T-helper 17 cell (primary cell): ENCODE data around the gene AHDC1. TPM values are rescaled to one million over a fixed set of nuclear protein-coding genes. Genes with fewer than 3 reads are reported as not detected.

Experiments used
- ATAC-seq: fragments of 150-1000 bp; cut with Tn5 transposase; 2 replicates; pipeline ENCODE4 v1.10.0; 2021; ENCODE audit warnings: mild to moderate bottlenecking, moderate library complexity
- DNase-seq, 3 donors: peaks; one replicate each; pipeline versions ENCODE4 v3.0.0 to v3.0.0-alpha.2; 2020 to 2021
- H3K9me3 ChIP-seq: one replicate; pipeline ENCODE4 v1.7.0; 2013; ENCODE audit warnings: low read length, mild to moderate bottlenecking; ENCODE audit not compliant: control insufficient read depth, poor library complexity, severe bottlenecking
- H3K27ac Mint-ChIP-seq: one replicate; pipeline ENCODE4 v1.8.0; 2022; ENCODE audit warnings: mild to moderate bottlenecking, moderate library complexity, mixed read lengths
- H3K27me3 Mint-ChIP-seq: one replicate; pipeline ENCODE4 v1.8.0; 2022; ENCODE audit warnings: mixed read lengths
- H3K36me3 Mint-ChIP-seq: one replicate; pipeline ENCODE4 v1.8.0; 2022; ENCODE audit warnings: low read depth, mixed read lengths
- H3K4me1 Mint-ChIP-seq: one replicate; pipeline ENCODE4 v1.8.0; 2022; ENCODE audit warnings: mild to moderate bottlenecking, mixed read lengths
- H3K4me3 Mint-ChIP-seq: one replicate; pipeline ENCODE4 v1.8.0; 2022; ENCODE audit warnings: mild to moderate bottlenecking, moderate library complexity, mixed read lengths
- total RNA-seq, 4 donors: library from RNA in 2 of 4; stranded (reverse) in 2 of 4; gene quantifications; one replicate each; pipeline ENCODE4 v1.2.3 and lab custom pipeline; 2022 to 2026

The AHDC1 gene
- total RNA-seq, 2 donors from 2014 or later: 15.9 to 18.7 TPM

DNA sequence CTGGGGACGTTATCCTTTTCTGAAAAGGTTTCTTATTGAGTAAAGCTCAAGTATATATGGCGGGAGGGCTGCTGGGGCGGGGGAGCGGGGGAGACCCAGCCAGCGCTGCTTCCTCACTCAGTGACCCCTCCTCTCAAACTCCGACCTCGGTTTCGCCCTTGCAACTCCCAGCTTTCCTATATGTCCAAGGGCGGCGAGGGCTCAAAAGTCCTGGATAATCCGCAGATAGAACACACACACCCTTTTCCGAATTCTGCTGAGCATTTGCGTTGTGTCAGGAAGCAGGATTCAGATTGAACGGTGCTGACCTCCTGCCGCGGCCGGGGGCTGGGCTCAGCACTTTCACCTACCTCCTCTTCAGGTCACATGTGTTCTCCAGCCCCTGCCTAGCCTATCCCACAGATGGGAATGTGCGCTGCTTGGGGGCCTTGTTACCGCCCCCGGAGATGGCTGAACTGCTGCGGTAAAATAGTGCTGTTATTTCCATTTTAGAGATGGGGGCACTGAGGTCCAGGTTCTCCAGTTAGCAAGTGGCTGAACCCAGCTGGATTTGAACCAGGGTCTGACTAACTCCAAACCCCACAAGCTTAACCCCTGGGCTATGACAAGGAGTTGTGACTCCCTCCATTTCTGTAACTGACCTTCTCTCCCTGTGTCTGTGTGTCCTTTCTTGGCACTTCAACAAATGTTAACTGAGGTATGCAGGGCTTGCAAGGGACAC lies 795 bp upstream of the AHDC1 start:
- Mint-ChIP-seq H3K27me3 (no peaks in the 10 kb centered on the region), H3K4me3 (peak overlapping the region; percentile 95), H3K36me3 (no peaks in the 10 kb centered on the region), H3K27ac (peak overlapping the region; percentile 68), H3K4me1 (peaks cover 34% of the 10 kb centered on the region)
- no peaks in the 10 kb centered on the region for H3K9me3 ChIP-seq
- ATAC-seq (no peak), DNase-seq (no peak)

DNA sequence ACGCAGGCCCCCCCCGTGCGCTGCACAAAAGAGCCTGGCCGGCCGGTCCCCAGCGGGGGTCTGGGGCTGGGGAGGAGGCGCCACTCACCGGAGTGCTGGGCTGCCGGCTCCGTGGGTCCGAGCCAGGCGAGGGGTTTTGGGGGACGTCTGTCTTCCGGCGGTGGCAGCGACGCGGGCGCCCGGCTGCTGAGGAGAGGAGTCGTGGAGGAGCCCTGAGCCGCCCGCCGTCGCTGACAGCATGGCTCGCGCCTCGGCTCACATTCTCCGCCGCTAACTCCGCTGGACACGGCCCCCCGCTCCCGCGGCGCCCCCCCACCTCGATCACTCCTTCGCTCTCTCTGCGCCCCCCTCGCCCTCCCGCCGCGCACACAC lies 649 bp downstream of the AHDC1 start:
- Mint-ChIP-seq H3K27ac (peak overlapping the region; percentile 68), H3K27me3 (no peaks in the 10 kb centered on the region), H3K36me3 (no peaks in the 10 kb centered on the region), H3K4me1 (peaks cover 43% of the 10 kb centered on the region), H3K4me3 (peak overlapping the region; percentile 95)
- no peaks in the 10 kb centered on the region for H3K9me3 ChIP-seq
- DNase-seq: no peak
- ATAC-seq: peak; percentile 14

DNA sequence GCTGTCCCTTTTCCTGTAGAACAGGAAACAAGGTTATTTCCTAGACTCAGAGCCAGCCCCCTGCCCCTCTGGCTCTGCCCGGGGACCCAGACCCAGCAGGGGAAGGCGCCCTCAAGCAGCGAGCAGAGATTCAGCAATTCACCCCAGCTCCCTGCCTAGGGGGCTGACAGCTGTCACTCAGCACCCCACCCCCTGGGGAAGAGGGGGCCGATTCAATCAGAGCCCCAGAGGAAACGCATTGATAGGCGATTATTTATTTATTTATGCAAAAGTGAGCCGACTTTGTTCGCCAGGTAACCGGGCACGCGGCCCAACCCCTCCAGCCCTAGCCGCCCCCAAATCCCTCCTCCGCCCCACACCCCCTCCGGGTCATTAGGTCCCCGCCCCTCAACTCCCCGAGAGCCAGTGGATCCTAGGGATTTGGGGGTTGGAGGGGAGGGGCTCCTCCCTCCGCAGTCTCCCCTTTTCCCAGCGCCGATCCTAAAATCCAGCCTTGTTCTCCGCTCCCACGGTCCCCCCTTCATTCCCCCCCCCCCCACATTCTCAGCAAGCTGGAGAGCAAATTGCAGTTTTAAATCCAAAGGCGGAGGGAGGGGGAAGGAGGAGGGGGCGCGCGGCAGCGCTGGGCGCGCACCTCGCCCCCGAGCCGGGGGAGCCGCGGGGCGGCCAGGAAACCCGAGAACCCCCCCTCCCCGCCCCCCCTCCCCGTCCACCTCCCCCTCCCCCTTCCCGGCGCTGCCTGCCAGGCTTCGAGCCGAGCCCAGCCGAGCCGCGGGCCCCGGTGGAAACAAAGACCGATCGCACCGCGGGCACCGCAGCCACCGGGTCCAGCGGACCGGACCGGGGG lies 1.3 kb downstream of the AHDC1 start:
- Mint-ChIP-seq H3K4me3 (peak overlapping the region; percentile 95), H3K27ac (peak overlapping the region; percentile 77), H3K4me1 (peaks cover 49% of the 10 kb centered on the region), H3K27me3 (no peaks in the 10 kb centered on the region), H3K36me3 (peaks cover 2% of the 10 kb centered on the region)
- DNase-seq: peak; percentile 29 to 41 (median 35)
- no peak for ATAC-seq
- H3K9me3 ChIP-seq: no peaks in the 10 kb centered on the region

DNA sequence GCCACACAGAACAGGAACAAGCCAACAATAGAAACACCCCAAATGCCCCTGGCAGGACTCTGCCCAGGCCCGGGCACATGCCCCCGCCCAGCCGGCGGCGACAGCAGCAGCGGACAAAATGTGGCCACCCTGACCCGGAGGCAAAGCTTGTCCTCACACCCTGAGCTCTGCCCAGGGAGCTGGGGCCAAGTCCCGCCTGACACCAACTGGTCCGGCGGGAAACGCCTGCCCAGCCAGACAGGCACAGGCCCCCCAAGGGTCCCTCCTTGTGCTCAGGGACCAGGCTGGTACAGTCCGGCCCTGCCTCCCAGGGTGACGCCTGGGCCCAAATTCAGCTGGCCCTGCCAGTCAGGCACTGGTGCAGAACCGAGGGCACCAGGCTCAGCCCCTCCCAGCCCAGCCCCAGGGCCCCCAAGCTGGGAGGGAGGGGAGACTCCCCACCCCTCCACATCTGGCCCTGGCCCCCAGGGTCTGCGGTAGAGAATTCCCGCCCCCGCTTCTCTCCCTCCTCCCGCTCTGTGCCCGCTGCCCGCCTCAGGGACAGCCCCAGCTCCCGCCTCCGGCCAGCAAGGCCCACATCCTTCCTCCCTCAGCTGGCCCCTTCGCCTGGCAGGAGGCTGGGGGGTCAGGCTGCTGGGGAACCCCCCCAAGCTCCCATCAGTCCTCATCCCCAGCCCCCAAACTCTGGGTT lies 2.0 kb downstream of the AHDC1 start:
- peaks cover 52% of the 10 kb centered on the region for H3K4me1 Mint-ChIP-seq

DNA sequence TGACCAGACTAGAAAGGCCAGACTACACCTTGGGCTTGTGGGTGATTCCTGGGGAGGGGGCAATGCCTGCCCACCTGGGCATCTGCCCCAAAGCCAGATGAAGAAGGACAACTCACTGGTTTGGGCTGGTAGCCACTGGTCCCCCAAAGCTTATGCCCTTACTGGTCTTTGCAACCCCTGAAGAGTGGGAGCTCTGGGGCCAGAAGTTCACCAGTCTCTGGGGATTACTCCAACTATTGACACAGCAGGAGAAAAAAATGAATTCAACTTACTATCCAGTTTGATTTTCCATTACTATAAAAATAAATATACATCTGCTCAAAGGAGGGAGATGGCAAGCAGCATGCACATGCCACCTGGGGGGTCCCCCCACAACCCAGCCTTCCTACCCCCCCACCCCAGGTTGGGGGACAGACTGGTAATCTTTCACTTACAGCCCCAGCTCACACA lies 2.6 kb downstream of the AHDC1 start:
- Mint-ChIP-seq H3K4me1 (peaks cover 48% of the 10 kb centered on the region), H3K27me3 (no peaks in the 10 kb centered on the region), H3K36me3 (peaks cover 2% of the 10 kb centered on the region), H3K4me3 (peak overlapping the region; percentile 70), H3K27ac (no peak overlapping the region)
- no peak for ATAC-seq
- no peaks in the 10 kb centered on the region for H3K9me3 ChIP-seq
- DNase-seq: no peak

More for the DNA sequence above, 2.0 kb downstream of the AHDC1 start:
- Mint-ChIP-seq H3K27ac (peak overlapping the region; percentile 77), H3K27me3 (no peaks in the 10 kb centered on the region), H3K36me3 (peaks cover 2% of the 10 kb centered on the region), H3K4me3 (peak overlapping the region; percentile 85)
- ATAC-seq (no peak), DNase-seq (no peak)
- H3K9me3 ChIP-seq: no peaks in the 10 kb centered on the region

DNA sequence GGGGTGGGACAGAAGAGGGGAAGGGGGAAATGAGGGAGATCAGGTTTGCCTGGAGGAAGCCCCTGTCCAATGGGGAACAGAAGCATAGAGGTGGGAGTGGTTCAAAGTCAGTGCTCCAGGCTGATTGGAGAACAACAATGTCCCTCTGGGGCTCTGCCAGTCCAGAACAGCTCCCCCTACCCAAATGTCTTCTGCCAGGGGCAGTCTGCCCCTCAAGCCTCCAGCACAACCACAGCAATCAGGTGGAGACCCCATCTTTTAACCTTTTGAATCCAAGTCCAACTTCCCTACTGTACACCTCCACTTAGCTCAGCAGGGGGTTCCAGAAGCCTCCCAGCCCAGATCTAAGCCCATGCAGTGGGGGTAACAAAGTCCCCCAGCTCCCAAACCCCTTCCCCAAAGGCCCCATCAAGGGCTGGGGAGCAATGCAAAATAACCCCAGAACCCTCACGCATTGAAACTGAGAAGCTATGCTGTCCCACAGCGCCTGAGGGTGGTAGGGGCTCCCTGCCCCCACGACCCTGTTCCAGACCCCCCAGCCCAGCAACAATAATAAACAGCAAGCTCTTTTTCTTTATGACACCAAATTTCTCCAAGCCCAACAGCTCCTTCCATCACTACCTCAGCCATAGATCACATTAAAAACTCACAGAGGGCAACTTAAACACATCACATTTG lies 3.3 kb downstream of the AHDC1 start:
- H3K4me1 Mint-ChIP-seq: peaks cover 43% of the 10 kb centered on the region
- H3K36me3 Mint-ChIP-seq: peaks cover 2% of the 10 kb centered on the region

DNA sequence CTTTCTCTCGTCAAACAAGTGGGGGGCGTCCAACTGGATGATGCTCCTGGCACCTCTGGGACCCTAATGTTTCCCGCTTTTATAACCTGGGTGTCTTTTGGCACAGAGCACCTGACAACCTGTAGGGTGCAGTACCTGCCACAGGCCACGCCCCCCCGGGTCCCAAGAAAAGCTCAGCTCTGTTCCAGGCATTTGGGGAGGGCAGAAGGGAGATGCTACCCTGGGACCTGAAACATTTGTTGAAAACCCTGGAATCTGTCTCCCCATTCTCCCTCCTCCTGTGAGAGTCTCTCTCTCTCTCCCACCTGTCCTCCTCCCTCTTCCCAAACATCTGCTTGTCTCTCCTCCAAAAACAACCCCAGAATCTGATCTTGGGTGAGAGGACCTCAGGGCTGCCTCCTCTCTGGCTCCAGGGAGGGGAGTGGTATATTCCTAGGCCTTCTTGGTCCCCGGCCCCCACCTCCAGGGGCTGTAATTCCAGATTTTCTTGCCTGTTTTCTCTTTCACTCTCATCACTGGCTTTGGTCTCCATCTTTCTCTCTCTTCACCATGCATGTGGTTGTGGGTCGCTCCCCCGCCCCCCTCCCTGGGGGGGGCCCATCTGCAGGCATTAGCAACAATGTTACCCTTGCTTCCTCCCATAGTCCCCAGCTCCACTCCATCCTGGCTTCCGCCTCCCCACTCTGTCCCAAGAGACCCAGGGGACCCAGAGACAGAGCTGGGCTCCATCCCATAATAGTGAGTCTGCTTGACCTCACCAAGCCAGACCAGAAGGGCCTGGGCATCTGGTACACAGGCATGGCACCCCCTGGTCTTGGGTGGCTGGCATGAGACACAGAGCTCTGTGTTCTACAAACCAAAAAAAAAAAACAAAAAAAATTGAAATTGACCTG lies 4.1 kb downstream of the AHDC1 start:
- Mint-ChIP-seq H3K4me3 (no peak overlapping the region), H3K27ac (peak overlapping the region; percentile 51), H3K36me3 (peaks cover 2% of the 10 kb centered on the region), H3K27me3 (no peaks in the 10 kb centered on the region), H3K4me1 (peaks cover 43% of the 10 kb centered on the region)
- ATAC-seq (no peak), DNase-seq (no peak)
- no peaks in the 10 kb centered on the region for H3K9me3 ChIP-seq

More for the DNA sequence above, 3.3 kb downstream of the AHDC1 start:
- ATAC-seq (no peak), DNase-seq (no peak)
- no peak overlapping the region for H3K27ac Mint-ChIP-seq
- no peak overlapping the region for H3K4me3 Mint-ChIP-seq
- no peaks in the 10 kb centered on the region for H3K9me3 ChIP-seq
- no peaks in the 10 kb centered on the region for H3K27me3 Mint-ChIP-seq

DNA sequence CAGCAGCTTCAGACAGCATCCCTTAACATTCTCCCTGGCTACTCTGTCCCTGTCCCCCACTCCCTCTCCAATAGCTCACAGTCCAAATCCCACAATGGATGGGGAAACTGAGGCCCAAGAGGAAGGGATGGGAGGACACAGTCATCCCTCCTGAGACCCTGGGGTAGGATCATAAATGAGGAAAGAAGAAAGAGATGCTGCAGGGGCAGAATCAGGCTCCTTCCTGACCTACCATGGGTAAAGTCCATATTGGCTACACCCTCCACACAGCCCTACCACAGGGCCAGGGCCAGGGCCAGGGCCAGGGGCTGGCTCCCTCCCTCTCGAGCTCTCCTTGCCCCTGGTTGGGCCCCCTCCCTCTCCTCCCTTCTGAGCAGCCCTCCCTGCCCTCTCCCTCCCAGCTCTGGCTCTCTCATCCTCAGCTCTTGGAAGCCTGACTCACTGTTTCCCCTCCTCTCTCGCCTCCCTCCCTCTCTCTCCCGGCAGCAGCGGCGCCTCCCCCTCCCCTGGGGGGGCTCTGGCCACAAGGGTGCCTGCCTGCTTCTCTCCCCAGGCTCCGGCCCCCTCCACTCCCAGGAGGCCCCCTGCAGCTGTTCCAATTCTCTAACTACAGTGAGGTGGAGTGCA lies 4.9 kb downstream of the AHDC1 start:
- Mint-ChIP-seq H3K36me3 (peaks cover 2% of the 10 kb centered on the region), H3K4me3 (no peak overlapping the region), H3K4me1 (peaks cover 43% of the 10 kb centered on the region), H3K27me3 (no peaks in the 10 kb centered on the region), H3K27ac (peak overlapping the region; percentile 51)
- ATAC-seq (no peak), DNase-seq (no peak)
- no peaks in the 10 kb centered on the region for H3K9me3 ChIP-seq

DNA sequence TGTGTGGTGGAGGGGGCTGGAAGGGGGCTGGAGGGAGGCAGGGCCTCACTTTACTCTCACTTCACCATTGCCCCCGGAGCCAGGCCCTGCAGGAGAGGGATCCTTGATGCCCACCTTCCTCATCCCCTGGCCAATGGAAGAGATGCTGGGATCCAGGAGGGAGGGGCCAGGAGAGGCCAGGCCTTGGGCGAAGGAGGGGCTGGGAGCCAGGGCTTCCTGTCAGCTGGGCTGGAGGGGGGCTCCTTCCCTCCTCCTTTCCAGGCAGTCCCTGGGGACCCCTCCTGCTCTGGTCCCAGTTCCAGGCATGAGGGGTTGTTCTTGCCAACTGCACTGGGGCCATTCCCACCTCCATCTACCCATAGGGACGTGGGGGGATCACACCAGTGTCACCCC lies 5.7 kb downstream of the AHDC1 start:
- no peak overlapping the region for H3K27ac Mint-ChIP-seq
- ATAC-seq (no peak), DNase-seq (no peak)
- no peaks in the 10 kb centered on the region for H3K9me3 ChIP-seq
- H3K4me3 Mint-ChIP-seq: no peak overlapping the region
- peaks cover 2% of the 10 kb centered on the region for H3K36me3 Mint-ChIP-seq
- no peaks in the 10 kb centered on the region for H3K27me3 Mint-ChIP-seq
- H3K4me1 Mint-ChIP-seq: peaks cover 46% of the 10 kb centered on the region

DNA sequence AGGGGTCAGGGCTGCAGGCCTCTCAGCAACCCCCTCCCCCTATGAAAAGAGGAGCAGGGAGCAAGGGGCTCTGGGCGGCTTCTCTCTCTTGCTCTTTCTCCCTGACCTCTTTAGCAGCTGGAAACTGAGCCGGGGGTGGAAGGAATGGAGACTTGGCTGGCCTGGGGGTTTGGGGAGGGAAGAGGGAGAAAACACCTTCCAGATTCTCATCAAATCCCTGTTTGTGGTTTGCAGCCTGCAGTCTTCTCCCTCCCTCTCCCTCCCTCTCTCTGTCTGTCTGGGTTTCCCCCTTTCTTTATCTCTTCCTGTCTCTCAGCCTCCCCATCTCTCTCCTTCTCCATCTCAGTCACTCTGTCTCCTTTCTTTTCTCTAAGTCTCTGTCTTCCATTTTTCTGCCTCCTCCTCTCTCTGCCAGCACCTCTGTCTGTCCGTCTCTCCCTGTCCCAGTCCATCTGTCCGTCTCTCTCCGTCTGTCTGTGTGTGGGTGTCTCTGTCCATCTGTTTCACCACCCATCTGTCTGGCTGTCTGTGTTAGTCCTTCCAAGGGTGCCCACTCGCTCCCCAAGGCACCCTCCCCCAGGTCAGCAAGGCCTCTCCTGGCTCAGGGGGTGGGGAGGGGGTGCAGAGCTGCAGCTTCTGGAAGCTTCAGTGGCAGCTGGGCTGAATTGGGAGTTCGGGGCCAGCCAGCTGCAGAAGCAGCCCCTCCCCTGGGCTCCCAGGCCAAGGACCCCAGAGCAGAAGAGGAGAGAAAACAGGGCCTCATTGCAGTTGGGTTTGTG lies 6.2 kb downstream of the AHDC1 start:
- Mint-ChIP-seq H3K36me3 (peaks cover 2% of the 10 kb centered on the region), H3K27me3 (no peaks in the 10 kb centered on the region), H3K27ac (no peak overlapping the region), H3K4me1 (peaks cover 48% of the 10 kb centered on the region), H3K4me3 (no peak overlapping the region)
- H3K9me3 ChIP-seq: no peaks in the 10 kb centered on the region
- ATAC-seq (no peak), DNase-seq (no peak)

DNA sequence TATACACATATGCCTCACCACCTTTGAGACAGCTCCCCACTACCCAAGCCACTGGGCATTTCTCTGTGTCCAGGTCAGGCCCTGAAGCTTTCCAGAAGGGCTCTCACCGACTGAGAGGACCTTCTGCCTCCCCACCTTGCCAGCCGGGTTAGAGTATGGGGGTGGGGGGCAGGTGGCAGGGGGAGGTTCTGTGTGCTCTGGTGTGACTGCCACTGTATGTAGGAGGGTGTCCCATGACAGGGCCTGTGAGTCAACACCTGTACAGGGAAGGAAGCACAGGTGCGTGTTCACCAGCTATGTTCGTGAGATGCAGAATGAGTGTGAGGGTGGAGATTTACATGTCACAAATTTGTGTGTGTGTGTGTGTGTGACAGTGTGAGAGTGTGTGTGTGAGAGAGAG lies 7.0 kb downstream of the AHDC1 start:
- ATAC-seq (no peak), DNase-seq (no peak)
- Mint-ChIP-seq H3K36me3 (peaks cover 2% of the 10 kb centered on the region), H3K4me1 (peaks cover 44% of the 10 kb centered on the region), H3K27me3 (no peaks in the 10 kb centered on the region), H3K27ac (no peak overlapping the region), H3K4me3 (no peak overlapping the region)
- H3K9me3 ChIP-seq: no peaks in the 10 kb centered on the region
